ENCODE results near the gene PLET1. TPM values are rescaled to one million over a fixed set of nuclear protein-coding genes. Genes with fewer than 3 reads are reported as not detected.

Gene PLET1
- total and polyA plus RNA-seq, 2 donors (not counting 3 experiments of a cell fraction or from before 2014, with no cell fraction given): not detected

DNA sequence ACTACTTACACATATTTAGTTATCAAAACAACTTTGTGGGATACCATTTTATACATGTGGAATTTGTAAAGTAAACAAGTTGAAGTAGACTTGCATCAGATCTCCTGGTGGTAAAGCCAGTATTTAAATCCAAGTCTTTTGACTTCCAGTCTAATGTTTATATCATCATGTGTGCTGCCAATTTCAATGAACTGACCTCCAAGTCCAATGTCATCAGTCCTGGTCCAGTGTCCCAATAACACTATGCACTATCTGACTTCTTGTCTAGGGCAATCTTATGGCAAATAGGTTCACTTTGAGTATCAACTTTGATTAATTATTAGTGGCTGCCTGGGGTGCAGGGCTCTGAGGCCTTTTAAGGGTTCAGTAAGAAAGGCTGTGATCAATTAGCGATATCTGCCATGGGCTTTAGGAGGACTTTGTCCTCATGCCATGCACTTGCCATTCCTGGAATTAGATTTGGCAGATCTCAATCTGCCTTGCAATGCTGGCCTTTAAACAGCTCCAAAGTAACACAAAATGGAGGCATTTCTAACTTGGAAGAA, 44.0 kb downstream of the PLET1 start:
- Histone ChIP-seq H3K4me2 (ENCODE audit: insufficient read depth, low read length) (no peak overlapping the region), H2AFZ (ENCODE audit: low read depth, low read length) (no peak overlapping the region), H3K27ac (ENCODE audit: insufficient read depth, low read depth, low read length) (no peak overlapping the region), H3K36me3 (ENCODE audit: control insufficient read depth in 2 of 2, extremely low read depth in 1 of 2, insufficient read depth in 2 of 2, low read length in 2 of 2) (no peaks in the 10 kb centered on the region), H3K9me3 (replicated peaks; ENCODE audit: control insufficient read depth, insufficient read depth, low read length) (no peaks in the 10 kb centered on the region), H4K20me1 (replicated peaks; ENCODE audit: control insufficient read depth, extremely low read depth, insufficient read depth, low read length) (no peaks in the 10 kb centered on the region), H3K9ac (replicated peaks; ENCODE audit: extremely low read depth, insufficient read depth, low read length) (no peak overlapping the region), H3K9me1 (replicated peaks; ENCODE audit: control insufficient read depth, extremely low read depth, insufficient read depth, low read length) (no peaks in the 10 kb centered on the region), H3K27me3 (ENCODE audit: control insufficient read depth in 2 of 2, insufficient read depth in 2 of 2, low read length in 2 of 2) (no peaks in the 10 kb centered on the region), H3K79me2 (ENCODE audit: control insufficient read depth, insufficient read depth, low read length) (no peaks in the 10 kb centered on the region), H3K4me1 (ENCODE audit: control insufficient read depth, extremely low read depth, insufficient read depth, low read length) (peaks cover 10% of the 10 kb centered on the region), H3K4me3 (replicated peaks in 1 of 3; ENCODE audit: insufficient read depth in 1 of 3, low read depth in 1 of 3, low read length in 3 of 3) (no peak overlapping the region)
- ChIA-PET POLR2A (no interaction called here), CTCF (interaction anchor here (1.0 to 13.6 kb wide), 3 partner anchors 63 to 1073 kb away, joined by 3 to 540 read pairs (median 6); no protein-coding TSS in a partner anchor)
- dilution Hi-C loops (cut with MboI; ENCODE audit: extremely low pct_ligation_motif_present, low sequenced_read_pairs): no loop called here
- TF ChIP-seq MYC (IDR thresholded peaks at IDR 0.05; ENCODE audit: low read depth, low read length): no peak
- no peak for TF ChIP-seq FOS (IDR thresholded peaks at IDR 0.05; ENCODE audit: borderline replicate concordance, insufficient read depth, low read length)
- TF ChIP-seq, protein P1, sequence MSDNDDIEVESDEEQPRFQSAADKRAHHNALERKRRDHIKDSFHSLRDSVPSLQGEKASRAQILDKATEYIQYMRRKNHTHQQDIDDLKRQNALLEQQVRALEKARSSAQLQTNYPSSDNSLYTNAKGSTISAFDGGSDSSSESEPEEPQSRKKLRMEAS (IDR thresholded peaks at IDR 0.05; ENCODE audit: insufficient read depth, insufficient read length): no peak
- no peak for TF ChIP-seq EZH2 (IDR thresholded peaks at IDR 0.05; ENCODE audit: borderline replicate concordance, low read depth, low read length, severe bottlenecking)
- no peak for TF ChIP-seq POLR2AphosphoS5 (IDR thresholded peaks at IDR 0.05; ENCODE audit: insufficient read depth, low read depth, low read length)
- DNase-seq (ENCODE audit: low read depth, low spot score) (no peak), FAIRE-seq (no peak)
- intact Hi-C loops (cut with micrococcal nuclease): no loop called here
- no TSS peak for BruUV-seq (replicated peaks)

- Histone ChIP-seq H3K9ac (replicated peaks; ENCODE audit: extremely low read depth, insufficient read depth, low read length) (no peak overlapping the region), H3K4me3 (replicated peaks in 1 of 3; ENCODE audit: insufficient read depth in 1 of 3, low read depth in 1 of 3, low read length in 3 of 3) (no peak overlapping the region), H3K9me3 (replicated peaks; ENCODE audit: control insufficient read depth, insufficient read depth, low read length) (no peaks in the 10 kb centered on the region), H3K27me3 (ENCODE audit: control insufficient read depth in 2 of 2, insufficient read depth in 2 of 2, low read length in 2 of 2) (no peaks in the 10 kb centered on the region), H3K4me2 (ENCODE audit: insufficient read depth, low read length) (no peak overlapping the region), H3K27ac (ENCODE audit: insufficient read depth, low read depth, low read length) (no peak overlapping the region), H3K4me1 (ENCODE audit: control insufficient read depth, extremely low read depth, insufficient read depth, low read length) (no peaks in the 10 kb centered on the region), H4K20me1 (replicated peaks; ENCODE audit: control insufficient read depth, extremely low read depth, insufficient read depth, low read length) (no peaks in the 10 kb centered on the region), H3K79me2 (ENCODE audit: control insufficient read depth, insufficient read depth, low read length) (no peaks in the 10 kb centered on the region), H3K36me3 (ENCODE audit: control insufficient read depth in 2 of 2, extremely low read depth in 1 of 2, insufficient read depth in 2 of 2, low read length in 2 of 2) (no peaks in the 10 kb centered on the region), H3K9me1 (replicated peaks; ENCODE audit: control insufficient read depth, extremely low read depth, insufficient read depth, low read length) (no peaks in the 10 kb centered on the region), H2AFZ (ENCODE audit: low read depth, low read length) (no peak overlapping the region)
- intact Hi-C loops (cut with micrococcal nuclease) (no loop called here), dilution Hi-C loops (cut with MboI; ENCODE audit: extremely low pct_ligation_motif_present, low sequenced_read_pairs) (no loop called here)
- TF ChIP-seq JUN (IDR thresholded peaks at IDR 0.05; ENCODE audit: borderline replicate concordance, insufficient read depth, insufficient read length, low read depth) (no peak), EZH2 (IDR thresholded peaks at IDR 0.05; ENCODE audit: borderline replicate concordance, low read depth, low read length, severe bottlenecking) (no peak), FOS (IDR thresholded peaks at IDR 0.05; ENCODE audit: borderline replicate concordance, insufficient read depth, low read length) (no peak), GATA2 (IDR thresholded peaks at IDR 0.05; ENCODE audit: insufficient read depth, insufficient read length, low read depth, low read length) (no peak), POLR2A (IDR thresholded peaks at IDR 0.05; ENCODE audit: low read depth, low read length) (no peak), MYC (IDR thresholded peaks at IDR 0.05; ENCODE audit: low read depth, low read length) (no peak), POLR2AphosphoS5 (IDR thresholded peaks at IDR 0.05; ENCODE audit: insufficient read depth, low read depth, low read length) (no peak)
- TF ChIP-seq, protein P2, sequence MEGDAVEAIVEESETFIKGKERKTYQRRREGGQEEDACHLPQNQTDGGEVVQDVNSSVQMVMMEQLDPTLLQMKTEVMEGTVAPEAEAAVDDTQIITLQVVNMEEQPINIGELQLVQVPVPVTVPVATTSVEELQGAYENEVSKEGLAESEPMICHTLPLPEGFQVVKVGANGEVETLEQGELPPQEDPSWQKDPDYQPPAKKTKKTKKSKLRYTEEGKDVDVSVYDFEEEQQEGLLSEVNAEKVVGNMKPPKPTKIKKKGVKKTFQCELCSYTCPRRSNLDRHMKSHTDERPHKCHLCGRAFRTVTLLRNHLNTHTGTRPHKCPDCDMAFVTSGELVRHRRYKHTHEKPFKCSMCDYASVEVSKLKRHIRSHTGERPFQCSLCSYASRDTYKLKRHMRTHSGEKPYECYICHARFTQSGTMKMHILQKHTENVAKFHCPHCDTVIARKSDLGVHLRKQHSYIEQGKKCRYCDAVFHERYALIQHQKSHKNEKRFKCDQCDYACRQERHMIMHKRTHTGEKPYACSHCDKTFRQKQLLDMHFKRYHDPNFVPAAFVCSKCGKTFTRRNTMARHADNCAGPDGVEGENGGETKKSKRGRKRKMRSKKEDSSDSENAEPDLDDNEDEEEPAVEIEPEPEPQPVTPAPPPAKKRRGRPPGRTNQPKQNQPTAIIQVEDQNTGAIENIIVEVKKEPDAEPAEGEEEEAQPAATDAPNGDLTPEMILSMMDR (IDR thresholded peaks at IDR 0.05; ENCODE audit: extremely low read depth in 1 of 2, insufficient read depth in 1 of 2, low read depth in 1 of 2, low read length in 2 of 2): no peak
- TF ChIP-seq, protein P1 (IDR thresholded peaks at IDR 0.05; ENCODE audit: insufficient read depth, insufficient read length): no peak
- ChIA-PET POLR2A (interaction anchor here (0.7 kb wide), 1 partner anchor 95 kb away, joined by 4 read pairs; no protein-coding TSS in a partner anchor), CTCF (interaction anchor here (1.0 to 13.6 kb wide), 3 partner anchors 64 to 1074 kb away, joined by 3 to 540 read pairs (median 6); no protein-coding TSS in a partner anchor)
- FAIRE-seq: no peak
- no peak for DNase-seq (ENCODE audit: low read depth, low spot score)
- no TSS peak for BruUV-seq (replicated peaks)
Observed at GRCh38 chr11:112215621-112216020, 45.0 kb downstream of the PLET1 start.

All from endothelial cell of umbilical vein (primary cell).